Tibial nerve (tissue), 4 donors: ENCODE data around the gene MESP2.

Experiments
- EP300 ChIP-seq, 2 donors: sonication (generic); formaldehyde crosslinking; IDR thresholded peaks; one replicate each; pipeline ENCODE4 v1.6.1; 2017; ENCODE audit warnings: antibody characterized with exemption in 2 of 2, mild to moderate bottlenecking in 1 of 2
- POLR2A ChIP-seq, 2 donors: fragments of 450-650 bp; IDR thresholded peaks; one replicate each; pipeline ENCODE4 v1.6.1; 2017; ENCODE audit warnings: antibody characterized with exemption in 2 of 2, mild to moderate bottlenecking in 2 of 2, moderate library complexity in 2 of 2
- TF ChIP-seq, protein P1 (sequence below), 5 experiments: fragments of 200-600 bp in 3 of 5; fragments of 450-650 bp in 2 of 5; sonication (generic) in 3 of 5; IDR thresholded peaks; one replicate each; pipeline ENCODE4 v1.5.1; 2016 to 2019; ENCODE audit warnings: antibody characterized with exemption in 5 of 5, mild to moderate bottlenecking in 3 of 5, moderate library complexity in 2 of 5

DNA sequence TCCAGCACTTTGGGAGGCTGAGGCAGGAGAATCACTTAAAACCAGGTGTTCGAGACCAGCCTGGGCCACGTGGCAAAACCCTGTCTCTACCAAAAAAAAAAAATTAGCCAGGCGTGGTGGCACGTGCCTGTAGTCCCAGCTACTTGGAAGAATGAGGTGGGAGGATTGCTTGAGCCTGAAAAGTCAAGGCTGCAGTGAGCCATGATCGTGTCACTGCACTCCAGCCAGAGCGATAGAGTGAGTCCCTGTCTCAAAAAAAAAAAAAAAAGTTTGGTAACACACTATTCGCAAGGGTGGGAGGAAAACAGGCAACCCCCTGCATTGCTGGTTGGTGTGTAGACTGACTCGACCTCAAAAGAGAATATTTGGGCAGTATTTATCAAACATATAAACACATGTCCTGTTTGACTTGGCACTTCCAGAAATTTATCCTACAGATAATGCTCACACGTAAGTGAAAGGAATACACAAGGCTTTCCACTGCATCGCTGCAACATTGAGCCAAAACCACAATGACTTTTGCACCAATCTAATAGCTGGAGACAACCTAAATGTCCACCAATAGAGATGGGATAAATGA lies 41.7 kb downstream of the MESP2 start:
- TF ChIP-seq, protein P1, sequence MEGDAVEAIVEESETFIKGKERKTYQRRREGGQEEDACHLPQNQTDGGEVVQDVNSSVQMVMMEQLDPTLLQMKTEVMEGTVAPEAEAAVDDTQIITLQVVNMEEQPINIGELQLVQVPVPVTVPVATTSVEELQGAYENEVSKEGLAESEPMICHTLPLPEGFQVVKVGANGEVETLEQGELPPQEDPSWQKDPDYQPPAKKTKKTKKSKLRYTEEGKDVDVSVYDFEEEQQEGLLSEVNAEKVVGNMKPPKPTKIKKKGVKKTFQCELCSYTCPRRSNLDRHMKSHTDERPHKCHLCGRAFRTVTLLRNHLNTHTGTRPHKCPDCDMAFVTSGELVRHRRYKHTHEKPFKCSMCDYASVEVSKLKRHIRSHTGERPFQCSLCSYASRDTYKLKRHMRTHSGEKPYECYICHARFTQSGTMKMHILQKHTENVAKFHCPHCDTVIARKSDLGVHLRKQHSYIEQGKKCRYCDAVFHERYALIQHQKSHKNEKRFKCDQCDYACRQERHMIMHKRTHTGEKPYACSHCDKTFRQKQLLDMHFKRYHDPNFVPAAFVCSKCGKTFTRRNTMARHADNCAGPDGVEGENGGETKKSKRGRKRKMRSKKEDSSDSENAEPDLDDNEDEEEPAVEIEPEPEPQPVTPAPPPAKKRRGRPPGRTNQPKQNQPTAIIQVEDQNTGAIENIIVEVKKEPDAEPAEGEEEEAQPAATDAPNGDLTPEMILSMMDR (IDR thresholded peaks at IDR 0.05), result no peak
- TF ChIP-seq POLR2A (IDR thresholded peaks at IDR 0.05) (no peak), EP300 (IDR thresholded peaks at IDR 0.05) (no peak)
